Stomach (tissue), 9 donors: ENCODE data around the gene WLS. TPM values are rescaled to one million over a fixed set of nuclear protein-coding genes. Genes with fewer than 3 reads are reported as not detected.
"Not testable (repeated sequence)": the region's sequence is repeated elsewhere in the genome, so short reads cannot be mapped to it uniquely, and the experiment has no call there.

Experiments used
- DNase-seq, 2 donors: peaks; one replicate each; pipeline versions ENCODE4 v3.0.0 to v3.0.0-alpha.2; 2013 to 2019
- H3K27ac ChIP-seq, 5 donors: fragments of 200-600 bp in 4 of 5; sonication (generic) in 4 of 5; one replicate each; pipeline ENCODE4 v1.5.1; 2013 to 2019; ENCODE audit warnings: mild to moderate bottlenecking in 1 of 5, moderate library complexity in 1 of 5
- H3K27me3 ChIP-seq, 3 donors: fragments of 200-600 bp; sonication (generic); one replicate each; pipeline ENCODE4 v1.5.1; 2017 to 2019; ENCODE audit warnings: mixed run types in 1 of 3
- H3K36me3 ChIP-seq, 4 donors: fragments of 200-600 bp; sonication (generic); 1 replicate in 3 of 4; 2 replicates in 1 of 4; pipeline ENCODE4 v1.5.1; 2016 to 2019
- H3K4me1 ChIP-seq, 4 donors: fragments of 200-600 bp; sonication (generic); one replicate each; pipeline ENCODE4 v1.5.1; 2016 to 2019
- H3K4me3 ChIP-seq, 4 donors: fragments of 200-600 bp; sonication (generic) in 3 of 4; one replicate each; pipeline ENCODE4 v1.5.1; 2016 to 2019; ENCODE audit warnings: mild to moderate bottlenecking in 1 of 4
- H3K9me3 ChIP-seq, 4 donors: fragments of 200-600 bp; sonication (generic); one replicate each; pipeline ENCODE4 v1.5.1; 2016 to 2019
- CTCF ChIP-seq, 7 experiments: fragments of 450-650 bp in 4 of 7; fragments of 200-600 bp in 3 of 7; sonication (generic) in 3 of 7; IDR thresholded peaks; one replicate each; pipeline ENCODE4 v1.5.1; 2016 to 2019; ENCODE audit warnings: antibody characterized with exemption in 7 of 7, control low read depth in 2 of 7, mild to moderate bottlenecking in 1 of 7
- EP300 ChIP-seq: sonication (generic); formaldehyde crosslinking; IDR thresholded peaks from one replicate; pipeline ENCODE4 v1.6.1; 2017; ENCODE audit warnings: antibody characterized with exemption
- POLR2A ChIP-seq, 4 donors: fragments of 450-650 bp; IDR thresholded peaks; one replicate each; pipeline ENCODE4 v1.6.1; 2016; ENCODE audit warnings: antibody characterized with exemption in 4 of 4, control low read depth in 2 of 4, mild to moderate bottlenecking in 1 of 4, moderate library complexity in 1 of 4
- POLR2AphosphoS5 ChIP-seq, 3 donors: sonication (generic); formaldehyde crosslinking; IDR thresholded peaks; one replicate each; pipeline ENCODE4 v1.6.1; 2016; ENCODE audit warnings: antibody characterized with exemption in 3 of 3
- WGBS, 5 donors: extraction: QIAGEN DNeasy Blood & Tissue Kit in 3 of 5; methylation state at CpG; one replicate each; pipeline versions ENCODE4 v1.1.5 to v1.1.7; 2013 to 2018; 5-methylcytosine and 5-hydroxymethylcytosine counted together
- intact Hi-C: fragments of 100-400 bp; cut with DNase I; formaldehyde crosslinking; loops from one replicate; pipeline ENCODE4 v1.15.1; 2023; ENCODE audit warnings: low total_unique reads
- polyA plus RNA-seq, 3 donors: library from polyadenylated mRNA; stranded (reverse); fragments of 200-250 nt; gene quantifications; one replicate each; pipeline ENCODE4 v1.2.3, GENCODE V29; 2013
- total RNA-seq, 5 donors: library from RNA; depleted of rRNA; stranded (reverse); fragments of >200 nt; gene quantifications; one replicate each; pipeline versions ENCODE4 v1.1.0 to v1.2.3, GENCODE V29; 2014 to 2016
- donor health status: healthy with polysubstance abuse.
- donor health status: Bipolar disorder and iron deficiency.
- donor health status: healthy.

The WLS gene
- total and polyA plus RNA-seq, 8 donors = 17.9 to 194 (median 66.8) TPM

- Histone ChIP-seq H3K4me1 (peaks cover 0 to 19% (median 2%) of the 10 kb centered on the region in 4 donors), H3K27me3 (no peaks in the 10 kb centered on the region), H3K36me3 (peaks cover 0 to 26% (median 24%) of the 10 kb centered on the region in 4 donors), H3K4me3 (no peak overlapping the region), H3K9me3 (no peaks in the 10 kb centered on the region), H3K27ac (no peak overlapping the region)
- intact Hi-C loops = loop anchor here (10.0 kb wide), 1 partner anchor 72 kb away; the partner anchor contains the start of gene WLS
- DNase-seq = no peak
- 94 to 99% (median 98%) methylated on average over 19 to 26 of the region's 26 CpGs for WGBS, 5 donors
- TF ChIP-seq POLR2AphosphoS5 (IDR thresholded peaks at IDR 0.05) (no peak), EP300 (no peak), POLR2A (IDR thresholded peaks at IDR 0.05) (no peak), CTCF (IDR thresholded peaks at IDR 0.05) (no peak)
Observed at GRCh38 chr1:68163220-68163619, 69.1 kb downstream of the WLS start.

GRCh38 chr1:68162761-68163160 lies 69.6 kb downstream of the WLS start:
- intact Hi-C loops = loop anchor here (10.0 kb wide), 1 partner anchor 72 kb away; the partner anchor contains the start of gene WLS
- peaks cover 0 to 15% (median 0%) of the 10 kb centered on the region in 4 donors for H3K4me1 ChIP-seq
- TF ChIP-seq CTCF (IDR thresholded peaks at IDR 0.05) (no peak), EP300 (no peak), POLR2AphosphoS5 (IDR thresholded peaks at IDR 0.05) (no peak), POLR2A (IDR thresholded peaks at IDR 0.05) (no peak)
- DNase-seq = no peak
- 91 to 95% (median 94%) methylated on average over 7 to 16 of the region's 16 CpGs for WGBS, 5 donors
- no peaks in the 10 kb centered on the region for H3K9me3 ChIP-seq
- H3K4me3 ChIP-seq = no peak overlapping the region
- peaks cover 0 to 31% (median 29%) of the 10 kb centered on the region in 4 donors for H3K36me3 ChIP-seq
- H3K27me3 ChIP-seq = no peaks in the 10 kb centered on the region
- no peak overlapping the region for H3K27ac ChIP-seq

- WGBS, 5 donors = 89 to 94% (median 92%) methylated on average over 12 of the region's 12 CpGs
- not testable (repeated sequence) for H3K4me3 ChIP-seq, H3K9me3 ChIP-seq, H3K27me3 ChIP-seq, H3K27ac ChIP-seq, H3K4me1 ChIP-seq, DNase-seq
- intact Hi-C loops = loop anchor here (10.0 kb wide), 1 partner anchor 73 kb away; the partner anchor contains the start of gene WLS
- H3K36me3 ChIP-seq = peaks cover 0 to 41% (median 38%) of the 10 kb centered on the region in 4 donors
Observed at GRCh38 chr1:68161672-68162071, 70.7 kb downstream of the WLS start.

- H3K36me3 ChIP-seq = peaks cover 0 to 49% (median 45%) of the 10 kb centered on the region in 4 donors
- H3K4me1 ChIP-seq, H3K27ac ChIP-seq, H3K27me3 ChIP-seq, H3K4me3 ChIP-seq, H3K9me3 ChIP-seq, DNase-seq: not testable (repeated sequence)
- WGBS, 5 donors = 64 to 83% (median 77%) methylated on average over 2 of the region's 2 CpGs
- intact Hi-C loops = loop anchor here (10.0 kb wide), 1 partner anchor 74 kb away; the partner anchor contains the start of gene WLS
Observed at GRCh38 chr1:68160935-68161334, 71.4 kb downstream of the WLS start.

GRCh38 chr1:68160021-68160420 lies 72.3 kb downstream of the WLS start:
- H3K36me3 ChIP-seq = peaks cover 0 to 58% (median 54%) of the 10 kb centered on the region in 4 donors
- DNase-seq = no peak
- no peak overlapping the region for H3K27ac ChIP-seq
- no peaks in the 10 kb centered on the region for H3K4me1 ChIP-seq
- TF ChIP-seq CTCF (IDR thresholded peaks at IDR 0.05) (no peak), EP300 (no peak), POLR2AphosphoS5 (IDR thresholded peaks at IDR 0.05) (no peak), POLR2A (IDR thresholded peaks at IDR 0.05) (no peak)
- no peaks in the 10 kb centered on the region for H3K9me3 ChIP-seq
- H3K4me3 ChIP-seq = no peak overlapping the region
- WGBS, 5 donors = 86 to 95% (median 90%) methylated on average over 1 of the region's 1 CpG
- no peaks in the 10 kb centered on the region for H3K27me3 ChIP-seq
- intact Hi-C loops = loop anchor here (10.0 kb wide), 1 partner anchor 75 kb away; the partner anchor contains the start of gene WLS
